ENCODE data around the gene ZBTB49. TPM values are rescaled to one million over a fixed set of nuclear protein-coding genes. Genes with fewer than 3 reads are reported as not detected.

ZBTB49 gene
- total and polyA plus RNA-seq, 2 of the 13 experiments (the other 11 are each of a cell fraction or from before 2014, with no cell fraction given): 3.3 to 4.3 TPM

DNA sequence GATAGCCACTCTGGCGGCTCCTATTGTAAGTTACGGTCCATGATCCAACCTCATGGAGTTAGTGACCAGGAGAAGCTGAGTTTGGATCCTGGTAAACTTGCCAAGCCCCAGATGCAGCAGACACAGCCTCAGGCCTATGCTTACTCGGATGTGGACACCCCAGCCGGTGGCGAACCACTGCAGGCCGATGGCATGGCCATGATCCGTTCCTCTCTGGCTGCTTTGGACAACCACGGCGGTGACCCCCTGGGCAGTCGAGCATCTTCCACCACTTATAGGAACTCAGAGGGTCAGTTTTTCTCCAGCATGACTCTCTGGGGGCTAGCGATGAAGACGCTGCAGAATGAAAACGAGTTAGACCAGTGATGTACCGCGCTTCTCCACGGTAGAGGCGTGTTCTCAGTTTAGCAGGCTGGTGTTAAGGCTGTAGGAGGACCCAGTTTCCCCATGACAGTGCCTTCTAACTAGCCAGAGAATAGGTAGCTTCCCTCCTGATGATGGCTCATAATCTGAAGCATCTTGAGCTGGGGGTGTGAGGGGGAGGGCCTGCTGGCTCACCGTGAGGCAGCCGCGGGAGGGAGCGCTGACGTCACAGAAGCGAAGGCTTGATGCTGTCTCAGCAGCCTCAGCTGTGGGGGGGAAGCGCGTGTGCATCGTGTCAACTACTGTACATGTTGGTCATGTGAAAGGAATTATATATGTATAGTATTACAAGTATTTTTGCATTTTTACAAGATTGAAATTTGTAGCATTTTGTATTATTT is 31.1 kb downstream of the ZBTB49 start:
- no peak overlapping the region for H3K4me3 ChIP-seq (replicated peaks in 1 of 3; ENCODE audit: insufficient read depth in 1 of 3, low read depth in 2 of 3, low read length in 3 of 3)
- CTCF ChIA-PET (ENCODE audit: low intra/inter-chr PET ratio, low total read pairs): no interaction called here
- no TSS peak for BruUV-seq (replicated peaks)
- H2AFZ ChIP-seq (ENCODE audit: low read length): no peak overlapping the region
- DNase-seq (ENCODE audit: low spot score) (no peak), ATAC-seq (no peak), FAIRE-seq (no peak)
- H3K4me2 ChIP-seq (ENCODE audit: low read depth, low read length): no peak overlapping the region
- no peaks in the 10 kb centered on the region for H3K27me3 ChIP-seq (ENCODE audit: control insufficient read depth in 1 of 2, insufficient read depth in 2 of 2, low read length in 2 of 2)
- POLR2A ChIA-PET: no interaction called here
- intact Hi-C loops (cut with micrococcal nuclease; ENCODE audit: unreplicated experiment): no loop called here
- TF ChIP-seq ERF (CRISPR knock-in tag; IDR thresholded peaks at IDR 0.05): no peak
- TF ChIP-seq, protein P1, sequence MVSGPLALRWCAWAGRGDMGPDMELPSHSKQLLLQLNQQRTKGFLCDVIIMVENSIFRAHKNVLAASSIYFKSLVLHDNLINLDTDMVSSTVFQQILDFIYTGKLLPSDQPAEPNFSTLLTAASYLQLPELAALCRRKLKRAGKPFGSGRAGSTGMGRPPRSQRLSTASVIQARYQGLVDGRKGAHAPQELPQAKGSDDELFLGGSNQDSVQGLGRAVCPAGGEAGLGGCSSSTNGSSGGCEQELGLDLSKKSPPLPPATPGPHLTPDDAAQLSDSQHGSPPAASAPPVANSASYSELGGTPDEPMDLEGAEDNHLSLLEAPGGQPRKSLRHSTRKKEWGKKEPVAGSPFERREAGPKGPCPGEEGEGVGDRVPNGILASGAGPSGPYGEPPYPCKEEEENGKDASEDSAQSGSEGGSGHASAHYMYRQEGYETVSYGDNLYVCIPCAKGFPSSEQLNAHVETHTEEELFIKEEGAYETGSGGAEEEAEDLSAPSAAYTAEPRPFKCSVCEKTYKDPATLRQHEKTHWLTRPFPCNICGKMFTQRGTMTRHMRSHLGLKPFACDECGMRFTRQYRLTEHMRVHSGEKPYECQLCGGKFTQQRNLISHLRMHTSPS (CRISPR knock-in tag; IDR thresholded peaks at IDR 0.05; ENCODE audit: low read depth): no peak
- no peak for TF ChIP-seq SMAD3 (CRISPR knock-in tag; IDR thresholded peaks at IDR 0.05)
- no peak for TF ChIP-seq MIER2 (CRISPR knock-in tag; IDR thresholded peaks at IDR 0.05)
- TF ChIP-seq SP5 (CRISPR knock-in tag; IDR thresholded peaks at IDR 0.05; ENCODE audit: borderline replicate concordance, low read depth): no peak
- TF ChIP-seq, protein P2, sequence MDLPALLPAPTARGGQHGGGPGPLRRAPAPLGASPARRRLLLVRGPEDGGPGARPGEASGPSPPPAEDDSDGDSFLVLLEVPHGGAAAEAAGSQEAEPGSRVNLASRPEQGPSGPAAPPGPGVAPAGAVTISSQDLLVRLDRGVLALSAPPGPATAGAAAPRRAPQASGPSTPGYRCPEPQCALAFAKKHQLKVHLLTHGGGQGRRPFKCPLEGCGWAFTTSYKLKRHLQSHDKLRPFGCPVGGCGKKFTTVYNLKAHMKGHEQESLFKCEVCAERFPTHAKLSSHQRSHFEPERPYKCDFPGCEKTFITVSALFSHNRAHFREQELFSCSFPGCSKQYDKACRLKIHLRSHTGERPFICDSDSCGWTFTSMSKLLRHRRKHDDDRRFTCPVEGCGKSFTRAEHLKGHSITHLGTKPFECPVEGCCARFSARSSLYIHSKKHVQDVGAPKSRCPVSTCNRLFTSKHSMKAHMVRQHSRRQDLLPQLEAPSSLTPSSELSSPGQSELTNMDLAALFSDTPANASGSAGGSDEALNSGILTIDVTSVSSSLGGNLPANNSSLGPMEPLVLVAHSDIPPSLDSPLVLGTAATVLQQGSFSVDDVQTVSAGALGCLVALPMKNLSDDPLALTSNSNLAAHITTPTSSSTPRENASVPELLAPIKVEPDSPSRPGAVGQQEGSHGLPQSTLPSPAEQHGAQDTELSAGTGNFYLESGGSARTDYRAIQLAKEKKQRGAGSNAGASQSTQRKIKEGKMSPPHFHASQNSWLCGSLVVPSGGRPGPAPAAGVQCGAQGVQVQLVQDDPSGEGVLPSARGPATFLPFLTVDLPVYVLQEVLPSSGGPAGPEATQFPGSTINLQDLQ (CRISPR knock-in tag; IDR thresholded peaks at IDR 0.05): no peak
- TF ChIP-seq FOXC1 (CRISPR knock-in tag; IDR thresholded peaks at IDR 0.05; ENCODE audit: borderline replicate concordance): no peak
- TF ChIP-seq ZNF382 (CRISPR knock-in tag; IDR thresholded peaks at IDR 0.05; ENCODE audit: borderline replicate concordance): no peak
- no peak for TF ChIP-seq ZNF446 (CRISPR knock-in tag; IDR thresholded peaks at IDR 0.05)
- no peak for TF ChIP-seq SIX1 (CRISPR knock-in tag; IDR thresholded peaks at IDR 0.05; ENCODE audit: borderline replicate concordance)
- H3K36me3 ChIP-seq (replicated peaks in 1 of 2; ENCODE audit: control insufficient read depth in 1 of 2, insufficient read depth in 2 of 2, low read length in 2 of 2): peaks cover 11 to 24% of the 10 kb centered on the region in 2 experiments; a peak in 4 of 5 replicates
- no peak overlapping the region for H3K9ac ChIP-seq (ENCODE audit: insufficient read depth, low read depth, low read length)
- in situ Hi-C loops (cut with HindIII; ENCODE audit: extremely low pct_ligation_motif_present, low pct_unique_long_range_greater_than_20kb): no loop called here
- H3K9me3 ChIP-seq (ENCODE audit: low read length): no peaks in the 10 kb centered on the region
- WGBS (ENCODE audit: low lambda C conversion rate): 94% methylated on average over 18 of the region's 26 CpGs
- H4K20me1 ChIP-seq (ENCODE audit: insufficient read depth, low read length): no peaks in the 10 kb centered on the region
- no peak overlapping the region for H3K27ac ChIP-seq (ENCODE audit: extremely low read length, insufficient read depth, low read length)
- no peaks in the 10 kb centered on the region for H3K79me2 ChIP-seq (ENCODE audit: insufficient read depth, low read length)
- H3K4me1 ChIP-seq (ENCODE audit: insufficient read depth, low read length): peaks cover 24% of the 10 kb centered on the region
